Chondrocyte (in vitro differentiated cells): ENCODE measurements around the gene SERPINH1. TPM values are rescaled to one million over a fixed set of nuclear protein-coding genes. Genes with fewer than 3 reads are reported as not detected.
A peak's percentile ranks its signal among the peaks of the same experiment; 100 is the strongest.

Experiments
- DNase-seq: peaks from one replicate; pipeline ENCODE4 v3.0.0; 2021; ENCODE audit warnings: mixed read lengths, low spot score
- H3K27ac Mint-ChIP-seq: one replicate; pipeline ENCODE4 v1.8.0; 2021; ENCODE audit warnings: mild to moderate bottlenecking, moderate library complexity, mixed read lengths; ENCODE audit not compliant: unreplicated experiment
- H3K27me3 Mint-ChIP-seq: 2 replicates; pipeline ENCODE4 v1.8.0; 2021; ENCODE audit warnings: low read depth, mixed read lengths
- H3K36me3 Mint-ChIP-seq: 2 replicates; pipeline ENCODE4 v1.8.0; 2021; ENCODE audit warnings: low read depth, mixed read lengths
- H3K4me1 Mint-ChIP-seq: 2 replicates; pipeline ENCODE4 v1.8.0; 2021; ENCODE audit warnings: low read depth, mild to moderate bottlenecking, mixed read lengths
- H3K4me3 Mint-ChIP-seq: one replicate; pipeline ENCODE4 v1.8.0; 2021; ENCODE audit warnings: mild to moderate bottlenecking, moderate library complexity, mixed read lengths; ENCODE audit not compliant: unreplicated experiment
- H3K9me3 Mint-ChIP-seq: 2 replicates; pipeline ENCODE4 v1.8.0; 2021; ENCODE audit warnings: low read depth, mixed read lengths
- total RNA-seq: library from RNA; stranded (reverse); gene quantifications from 3 replicates; pipeline ENCODE4 v1.2.1, GENCODE V29; 2021
- TF ChIP-seq, protein P1 (sequence below): fragments of 200-600 bp; sonication (generic); IDR thresholded peaks from 2 replicates; pipeline ENCODE4 v1.5.0; 2021; ENCODE audit warnings: antibody characterized with exemption, mild to moderate bottlenecking, moderate library complexity

Gene SERPINH1
- total RNA-seq, 1 donor from 2014 or later, result 1,204 TPM

DNA sequence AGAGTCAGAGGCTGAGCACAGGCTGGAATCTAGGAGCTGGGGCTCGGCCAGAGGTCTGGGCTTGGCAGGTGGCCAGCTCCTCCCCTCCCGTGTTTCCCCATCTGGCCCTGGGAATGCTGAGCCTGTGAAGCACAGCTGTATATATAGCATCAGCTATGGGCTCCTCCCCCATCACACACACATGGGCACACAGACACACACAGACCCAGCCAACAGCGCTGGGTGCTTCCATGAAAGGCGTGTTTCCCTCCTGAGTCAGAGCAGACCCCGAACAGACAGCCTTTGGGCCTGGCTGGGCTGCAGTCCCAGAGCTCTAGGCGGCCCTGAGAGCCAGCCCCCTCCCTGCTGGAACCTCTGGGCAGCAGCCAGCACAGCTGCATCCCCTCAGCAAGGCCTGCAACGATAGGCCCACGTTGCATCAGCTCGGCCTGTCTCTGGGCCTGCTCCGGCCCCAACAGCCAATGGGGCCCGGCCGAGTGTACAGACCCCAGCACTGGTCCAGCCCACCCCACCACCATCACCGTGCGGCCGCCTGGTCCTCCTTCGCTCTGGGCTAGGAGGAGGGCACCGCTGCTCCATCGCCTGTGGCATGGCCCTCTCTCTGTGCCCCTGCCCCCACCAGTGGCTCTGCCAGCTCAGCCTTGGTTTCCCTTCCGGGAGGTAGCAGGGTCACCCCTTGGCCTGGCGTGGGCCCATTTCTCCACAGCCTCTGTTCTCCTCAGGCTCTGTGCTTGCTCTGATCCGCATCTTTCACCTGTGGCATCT, 7.6 kb upstream of the SERPINH1 start:
- H3K4me3 Mint-ChIP-seq, result peak overlapping the region; percentile 45
- no peaks in the 10 kb centered on the region for H3K36me3 Mint-ChIP-seq
- peak overlapping the region; percentile 100 for H3K27ac Mint-ChIP-seq
- H3K27me3 Mint-ChIP-seq, result no peaks in the 10 kb centered on the region
- TF ChIP-seq, protein P1, sequence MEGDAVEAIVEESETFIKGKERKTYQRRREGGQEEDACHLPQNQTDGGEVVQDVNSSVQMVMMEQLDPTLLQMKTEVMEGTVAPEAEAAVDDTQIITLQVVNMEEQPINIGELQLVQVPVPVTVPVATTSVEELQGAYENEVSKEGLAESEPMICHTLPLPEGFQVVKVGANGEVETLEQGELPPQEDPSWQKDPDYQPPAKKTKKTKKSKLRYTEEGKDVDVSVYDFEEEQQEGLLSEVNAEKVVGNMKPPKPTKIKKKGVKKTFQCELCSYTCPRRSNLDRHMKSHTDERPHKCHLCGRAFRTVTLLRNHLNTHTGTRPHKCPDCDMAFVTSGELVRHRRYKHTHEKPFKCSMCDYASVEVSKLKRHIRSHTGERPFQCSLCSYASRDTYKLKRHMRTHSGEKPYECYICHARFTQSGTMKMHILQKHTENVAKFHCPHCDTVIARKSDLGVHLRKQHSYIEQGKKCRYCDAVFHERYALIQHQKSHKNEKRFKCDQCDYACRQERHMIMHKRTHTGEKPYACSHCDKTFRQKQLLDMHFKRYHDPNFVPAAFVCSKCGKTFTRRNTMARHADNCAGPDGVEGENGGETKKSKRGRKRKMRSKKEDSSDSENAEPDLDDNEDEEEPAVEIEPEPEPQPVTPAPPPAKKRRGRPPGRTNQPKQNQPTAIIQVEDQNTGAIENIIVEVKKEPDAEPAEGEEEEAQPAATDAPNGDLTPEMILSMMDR, result no peak
- H3K9me3 Mint-ChIP-seq, result no peaks in the 10 kb centered on the region
- peaks cover 56% of the 10 kb centered on the region for H3K4me1 Mint-ChIP-seq
- peak; percentile 99 for DNase-seq

DNA sequence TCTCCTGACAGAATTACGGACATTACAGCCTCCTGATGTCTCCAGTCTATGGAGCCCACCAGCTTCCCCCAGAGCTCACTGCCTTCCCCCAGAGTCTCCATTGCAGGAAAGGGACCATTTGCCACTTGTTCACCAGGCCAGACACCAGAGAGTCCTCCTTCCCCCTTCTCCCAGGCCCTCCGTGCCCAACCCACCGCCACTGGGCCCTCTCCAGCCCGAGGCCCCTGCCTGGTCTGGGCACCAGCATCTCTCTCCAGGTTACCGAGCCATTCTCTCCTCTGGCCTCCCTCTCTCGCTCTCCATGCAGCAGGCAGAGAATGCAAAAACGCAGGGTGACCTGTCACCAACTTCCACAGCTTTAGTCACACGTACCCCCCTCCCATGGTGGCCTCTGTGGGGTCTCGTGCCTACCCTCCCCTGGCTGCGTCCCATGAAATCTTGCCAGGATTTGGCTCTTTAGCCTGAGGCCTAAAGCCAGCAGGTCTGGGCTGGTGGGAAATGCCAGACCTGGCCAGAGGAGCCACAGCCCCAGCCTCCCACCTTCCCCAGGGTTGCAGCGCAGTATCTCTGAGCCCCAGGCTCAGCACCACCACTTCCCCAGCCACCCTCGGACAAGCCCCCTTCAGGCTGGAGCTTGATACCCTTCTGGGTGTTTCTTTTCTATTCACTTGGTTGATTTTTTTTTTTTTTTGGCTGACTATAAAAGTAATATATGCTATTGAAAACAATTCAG, 6.8 kb upstream of the SERPINH1 start:
- TF ChIP-seq, protein P1, result no peak
- Mint-ChIP-seq H3K27me3 (no peaks in the 10 kb centered on the region), H3K4me1 (peaks cover 64% of the 10 kb centered on the region), H3K36me3 (no peaks in the 10 kb centered on the region), H3K9me3 (no peaks in the 10 kb centered on the region), H3K27ac (peak overlapping the region; percentile 100), H3K4me3 (peak overlapping the region; percentile 45)
- no peak for DNase-seq

DNA sequence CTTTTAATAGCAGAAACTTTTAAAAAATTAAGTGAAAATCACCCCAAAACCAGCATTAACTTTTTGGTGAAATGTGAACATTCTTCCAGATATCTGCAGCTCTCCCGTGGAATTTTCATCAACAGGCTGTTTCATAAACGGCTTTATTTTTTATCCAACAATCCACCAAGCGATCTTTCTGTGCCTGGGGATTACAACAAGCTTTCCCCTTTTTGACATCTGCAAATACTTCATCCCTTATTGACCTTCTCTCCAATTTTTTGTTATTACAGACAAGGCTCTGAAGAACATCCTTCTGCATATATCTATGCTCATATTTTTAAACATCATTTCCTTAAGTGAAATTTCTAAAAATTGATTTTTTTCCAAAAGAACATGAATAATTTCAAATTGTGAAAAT, 5.8 kb upstream of the SERPINH1 start:
- Mint-ChIP-seq H3K27ac (peak overlapping the region; percentile 99), H3K27me3 (no peaks in the 10 kb centered on the region), H3K4me1 (peaks cover 74% of the 10 kb centered on the region), H3K4me3 (no peak overlapping the region), H3K36me3 (no peaks in the 10 kb centered on the region), H3K9me3 (no peaks in the 10 kb centered on the region)
- DNase-seq, result no peak
- TF ChIP-seq, protein P1, result no peak

DNA sequence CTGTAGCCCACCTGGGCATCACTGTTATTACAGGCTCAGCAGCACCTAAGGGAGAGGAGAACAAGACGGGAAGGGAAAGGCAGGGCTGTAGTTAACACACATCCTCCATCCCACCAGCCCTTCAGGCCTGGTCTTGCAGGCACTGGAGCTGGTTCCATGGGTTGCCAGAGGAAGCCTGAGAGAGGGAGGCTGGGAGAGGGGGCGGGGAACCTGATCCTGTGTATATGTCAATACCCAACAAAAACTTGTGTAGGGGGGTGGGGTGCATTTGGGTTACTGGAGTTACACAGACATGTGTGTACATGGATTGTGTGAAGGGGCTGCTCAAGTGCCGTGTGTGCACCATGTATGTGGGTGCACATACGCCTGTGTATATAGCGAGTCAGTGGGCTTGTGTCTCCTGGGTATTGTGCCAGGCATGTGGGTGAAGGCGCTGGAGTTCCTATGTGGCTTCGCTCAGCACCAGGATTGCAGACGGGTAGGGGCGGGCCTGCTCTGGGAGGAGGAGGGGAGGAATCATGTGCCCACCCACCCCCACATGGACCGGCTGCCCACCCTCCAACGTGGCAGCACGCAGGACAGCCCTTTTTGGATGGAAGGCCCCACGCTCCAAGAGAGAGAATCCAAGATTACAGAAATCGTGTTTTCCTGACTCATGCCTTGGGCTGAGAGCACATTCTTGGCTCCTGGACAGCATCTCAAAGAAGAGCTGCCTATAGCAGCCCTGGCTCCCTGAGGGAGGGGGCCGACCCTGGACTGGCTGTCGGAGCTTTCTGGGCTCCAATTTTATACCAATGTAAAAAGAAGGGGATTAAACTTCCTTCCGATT, 4.2 kb upstream of the SERPINH1 start:
- H3K4me1 Mint-ChIP-seq, result peaks cover 81% of the 10 kb centered on the region
- H3K4me3 Mint-ChIP-seq, result peak overlapping the region; percentile 60
- no peak for DNase-seq
- TF ChIP-seq, protein P1, result no peak
- H3K27me3 Mint-ChIP-seq, result no peaks in the 10 kb centered on the region
- no peaks in the 10 kb centered on the region for H3K9me3 Mint-ChIP-seq
- H3K36me3 Mint-ChIP-seq, result peaks cover 4% of the 10 kb centered on the region
- H3K27ac Mint-ChIP-seq, result peak overlapping the region; percentile 99
